ENCODE results near the gene CPNE5.
A peak's percentile ranks its signal among the peaks of the same experiment; 100 is the strongest.

CPNE5 gene

DNA sequence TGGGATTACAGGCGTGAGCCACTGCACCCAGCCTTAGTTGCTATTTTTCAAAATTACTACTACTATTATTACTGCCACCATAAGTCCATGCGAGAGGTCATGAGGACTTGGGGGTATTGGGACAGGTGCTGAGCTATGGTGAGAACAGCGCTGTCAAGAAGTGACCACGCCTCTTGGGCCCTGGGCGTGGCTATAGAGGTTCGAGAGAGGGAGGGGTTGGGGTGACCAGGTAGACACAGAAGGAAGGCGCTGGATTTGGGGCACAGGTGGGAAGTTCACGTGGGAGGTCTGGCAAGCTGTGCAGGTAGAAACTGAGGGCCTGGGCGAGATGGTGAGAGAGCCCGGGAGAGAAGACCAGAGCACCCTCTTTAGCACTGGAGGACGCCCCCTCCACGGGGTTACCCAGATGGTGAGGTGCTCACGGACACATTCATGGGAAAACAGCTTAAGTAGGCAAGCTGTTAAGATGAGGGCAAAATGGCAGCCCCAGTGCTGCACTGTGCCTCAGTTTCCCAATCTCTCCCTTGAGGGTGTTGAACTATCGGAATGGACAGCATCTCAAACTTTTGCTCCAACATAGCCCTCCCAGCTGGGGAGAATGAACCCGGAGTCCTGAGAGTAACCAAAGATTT, 80.6 kb downstream of the CPNE5 start:
- DNase-seq = peak; percentile 45

DNA sequence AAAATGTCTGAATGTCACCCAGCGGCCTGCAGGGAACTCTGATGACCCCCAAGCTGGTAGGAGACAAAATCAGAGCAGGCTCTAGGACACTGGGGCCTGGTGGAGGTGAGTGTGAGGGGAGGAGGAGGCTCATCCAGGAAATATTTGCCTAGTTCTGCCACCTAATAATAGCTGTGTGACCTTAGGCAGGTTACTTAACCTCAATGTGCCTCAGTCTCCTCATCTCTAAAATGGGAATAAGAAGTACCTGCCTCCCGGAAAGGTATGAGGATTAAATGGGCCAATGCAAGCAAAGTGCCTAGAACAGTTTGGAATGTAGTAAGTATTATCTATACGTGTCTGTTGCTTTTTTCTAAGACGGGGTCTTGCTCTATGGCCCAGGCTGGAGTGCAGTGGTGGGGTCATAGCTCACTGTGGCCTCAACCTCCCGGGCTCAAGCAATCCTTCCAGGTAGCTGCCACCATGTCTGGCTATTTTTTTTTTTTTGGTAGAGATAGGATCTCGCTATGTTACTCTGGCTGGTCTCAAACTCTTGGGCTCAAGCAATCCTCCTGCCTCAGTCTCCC, 81.2 kb downstream of the CPNE5 start:
- DNase-seq = no peak

DNA sequence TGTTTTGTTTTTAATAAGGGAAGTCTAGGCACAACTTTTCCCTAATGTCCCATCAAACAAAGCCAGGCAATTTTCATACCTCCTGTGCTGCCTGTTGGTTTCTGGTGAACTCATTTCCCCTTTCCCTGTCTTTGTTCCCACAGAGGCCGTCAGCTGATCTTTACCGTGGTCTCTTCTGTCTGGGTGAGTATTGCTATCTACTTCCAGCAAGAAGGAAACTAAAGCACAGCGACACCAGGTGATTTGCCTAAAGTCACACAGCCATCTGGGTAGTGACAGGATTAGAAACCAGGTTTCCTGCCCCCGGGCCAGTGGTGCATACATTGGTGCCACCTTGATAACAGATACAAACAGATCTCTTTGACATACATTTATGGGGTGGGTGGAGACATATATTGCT, 82.0 kb downstream of the CPNE5 start:
- no peak for DNase-seq

DNA sequence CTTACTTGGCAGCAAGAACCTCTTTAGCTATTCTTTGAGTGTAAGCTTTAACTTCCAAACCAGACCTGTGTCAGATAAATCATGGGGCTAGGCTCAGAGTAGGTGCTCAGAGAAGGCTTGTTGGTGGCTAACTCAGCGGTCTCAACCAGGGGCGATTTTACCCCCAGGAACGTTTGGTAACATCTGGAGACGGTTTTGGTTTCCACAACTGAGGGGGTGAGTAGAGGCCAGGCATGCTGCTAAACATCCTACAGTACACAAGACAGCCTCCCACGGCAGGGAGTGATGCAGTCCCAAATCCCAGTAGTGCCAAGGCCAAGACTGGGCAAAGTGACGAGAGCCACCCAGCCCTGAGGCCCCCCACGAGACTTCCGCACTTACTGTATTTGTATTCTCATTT, 82.5 kb downstream of the CPNE5 start:
- DNase-seq = no peak

DNA sequence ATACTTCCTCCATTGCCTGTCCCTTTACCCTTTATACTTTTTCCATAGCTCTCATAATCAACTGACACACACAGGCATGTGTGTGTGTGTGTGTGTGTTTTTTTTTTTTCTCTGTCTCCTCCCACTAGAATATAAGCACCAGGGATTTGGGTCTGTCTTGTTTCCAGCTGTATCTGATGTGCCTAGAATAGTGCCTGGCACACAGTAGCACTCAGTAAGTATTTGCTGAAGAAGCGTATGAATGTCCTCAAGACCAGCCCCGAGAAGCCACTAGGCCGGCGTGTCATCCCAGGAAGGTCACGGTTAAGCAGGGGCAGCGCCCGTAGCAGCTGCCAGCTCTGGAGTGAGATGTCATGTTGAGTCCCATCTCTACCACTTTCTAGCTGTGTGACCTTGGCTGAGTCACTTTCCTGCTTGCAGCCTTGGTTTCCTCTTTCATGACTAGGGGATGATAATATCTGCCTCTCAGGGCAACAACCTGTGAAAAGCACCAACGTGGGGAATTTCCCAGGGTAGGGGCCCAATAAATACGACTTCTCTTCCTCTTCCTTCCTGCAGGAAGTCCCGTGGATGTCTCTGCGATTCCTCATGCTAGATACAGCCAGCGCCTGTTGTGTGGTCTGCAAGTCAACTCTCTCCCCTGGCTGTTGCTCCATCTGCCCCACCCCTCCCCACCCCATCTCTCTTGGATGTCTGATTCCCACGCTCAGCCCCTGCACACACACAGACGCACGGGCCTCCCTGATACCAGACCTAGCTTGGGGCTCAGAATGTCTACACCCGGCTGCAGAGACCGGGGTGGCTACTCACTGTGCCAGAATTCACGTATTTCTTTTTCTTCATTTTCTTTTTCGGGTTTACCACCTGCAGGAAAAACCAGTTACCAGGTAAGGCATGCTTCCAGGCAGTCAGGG, 83.6 kb downstream of the CPNE5 start:
- DNase-seq = no peak

DNA sequence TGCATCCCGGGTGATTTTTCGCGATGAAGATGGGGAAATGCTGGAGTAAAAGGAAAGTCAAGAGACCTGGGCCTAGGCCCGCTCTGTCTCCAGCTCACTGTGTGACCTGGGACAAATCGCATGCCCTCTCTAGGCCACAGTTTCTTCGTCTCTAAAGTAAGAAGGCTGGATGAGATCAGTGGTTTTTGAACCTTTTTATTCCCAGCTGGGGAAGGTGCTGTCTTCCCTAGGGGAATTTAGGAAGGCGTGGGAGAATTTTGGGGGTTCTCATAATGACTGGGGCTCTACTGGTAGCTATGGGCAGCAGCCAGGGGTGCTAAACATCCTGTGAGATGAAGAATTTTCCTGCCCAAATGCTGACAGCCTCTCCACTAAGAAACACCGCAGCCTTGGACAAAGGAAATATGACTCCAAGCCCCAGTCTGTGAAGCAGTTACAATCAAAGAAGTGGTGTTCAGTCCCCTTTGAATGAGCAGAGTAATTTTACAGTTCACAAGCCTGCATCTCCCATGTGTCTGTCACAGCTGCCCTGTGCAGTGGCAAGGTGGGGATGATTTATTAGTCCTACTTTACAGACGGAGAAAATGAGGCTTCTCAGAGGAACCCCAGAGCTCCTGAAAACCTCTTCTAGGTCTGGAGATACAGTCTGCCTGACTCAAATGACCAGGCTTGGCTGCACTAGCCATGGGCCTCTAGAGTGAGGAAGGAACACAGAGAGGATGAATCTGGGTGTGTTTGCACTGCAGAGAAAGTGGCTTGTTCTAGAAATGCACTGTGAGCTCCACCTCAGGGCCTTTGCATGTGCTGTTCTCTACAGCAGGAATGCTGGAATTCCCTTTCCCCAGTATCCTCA, 84.4 kb downstream of the CPNE5 start:
- no peak for DNase-seq

DNA sequence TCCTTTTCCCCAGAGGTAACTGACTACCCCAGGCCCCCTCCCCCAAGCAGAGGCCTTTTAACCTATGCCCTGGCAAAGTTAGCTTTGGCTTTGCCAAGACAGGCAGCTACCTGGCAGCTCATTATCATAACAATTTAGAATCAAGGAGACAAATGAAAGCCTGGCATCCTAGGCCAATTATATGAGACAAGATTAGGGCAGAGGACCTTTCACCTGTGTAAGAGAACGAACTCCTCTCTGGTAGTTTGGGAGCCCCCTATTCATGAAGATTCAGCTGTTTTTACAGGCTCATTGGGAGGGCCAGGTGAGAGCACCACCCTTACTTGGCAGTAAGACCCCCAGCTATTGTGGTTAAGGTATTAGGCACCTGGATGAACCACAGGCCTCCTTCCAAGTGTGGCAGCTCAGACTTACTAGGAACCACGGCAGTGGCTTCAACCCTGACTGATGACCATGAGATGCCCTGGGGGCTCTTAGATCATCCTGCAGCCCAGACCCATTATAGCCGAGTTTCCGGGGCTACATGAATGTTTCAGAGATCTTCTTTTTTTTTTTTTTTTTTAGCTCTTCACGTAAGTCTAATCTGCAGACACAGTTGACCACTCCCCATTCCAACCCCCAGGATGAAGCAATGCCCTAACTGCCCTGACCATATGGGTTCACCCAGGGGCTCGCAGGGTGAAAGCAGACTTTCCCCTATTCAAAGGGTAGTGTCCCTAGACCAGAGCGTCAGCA, 85.4 kb downstream of the CPNE5 start:
- DNase-seq = peak; percentile 50

DNA sequence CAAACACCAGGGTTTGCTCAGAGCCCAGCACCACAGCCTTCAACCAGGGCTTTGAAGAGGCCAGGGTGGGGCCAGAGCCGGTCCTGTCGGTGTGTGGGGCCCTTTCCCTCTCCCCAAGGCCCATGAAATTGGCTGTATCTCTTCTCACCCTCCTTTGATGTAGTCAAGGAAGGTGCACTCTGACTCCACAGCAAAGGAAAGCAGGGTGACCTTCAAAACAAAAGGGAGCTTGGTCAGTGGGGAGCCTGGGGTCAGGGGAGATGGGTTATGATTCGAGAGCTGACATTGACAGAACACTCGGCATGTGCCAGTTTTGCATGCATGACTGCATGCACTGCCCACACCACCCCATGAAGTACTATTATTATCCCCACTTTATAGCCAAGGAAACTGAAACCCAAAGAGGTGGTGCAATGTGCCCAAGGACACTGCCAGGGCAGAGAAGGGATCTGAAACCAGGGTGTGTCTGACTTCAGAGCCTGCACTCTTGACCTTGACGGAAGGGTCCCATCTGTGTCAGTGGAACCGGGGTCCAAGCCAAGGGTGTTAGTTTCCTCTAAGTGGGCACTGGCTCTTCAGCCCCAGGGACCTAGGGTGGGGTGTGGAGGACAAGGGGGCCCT, 86.2 kb downstream of the CPNE5 start:
- DNase-seq = no peak

DNA sequence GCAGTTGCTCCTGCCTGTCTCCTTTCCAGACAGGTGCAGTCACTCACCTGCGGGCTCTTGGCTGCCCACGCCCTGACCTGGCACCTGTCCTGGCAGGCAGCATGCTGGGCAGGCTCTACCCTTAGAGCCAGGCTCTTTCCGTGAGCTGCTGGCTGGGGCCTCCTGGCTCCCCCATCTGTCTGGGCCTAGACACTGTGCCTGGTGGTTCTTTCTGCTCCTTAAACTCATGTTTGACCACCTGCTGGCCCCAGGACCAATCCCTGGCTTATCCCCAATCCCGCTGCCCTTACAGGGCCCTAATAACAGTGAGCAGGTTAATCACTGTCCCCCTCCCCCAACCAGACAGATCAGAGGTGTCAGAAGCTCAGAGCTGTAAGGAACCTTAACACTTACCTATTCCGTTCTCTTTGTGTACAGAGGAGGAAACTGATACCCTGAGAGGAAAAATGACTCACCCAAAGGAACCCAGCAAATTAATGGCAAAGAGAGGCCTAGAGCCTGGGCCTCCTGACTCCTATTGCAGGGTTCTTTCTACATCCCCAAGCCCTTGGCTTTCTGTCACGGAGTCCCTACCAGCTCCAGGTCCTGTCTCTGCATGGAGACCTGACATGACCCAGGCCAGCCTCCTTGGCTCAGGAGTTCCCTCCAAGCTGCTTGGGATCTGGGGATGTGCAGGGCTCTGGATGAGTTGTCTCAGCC, 86.9 kb downstream of the CPNE5 start:
- DNase-seq = peak; percentile 16

DNA sequence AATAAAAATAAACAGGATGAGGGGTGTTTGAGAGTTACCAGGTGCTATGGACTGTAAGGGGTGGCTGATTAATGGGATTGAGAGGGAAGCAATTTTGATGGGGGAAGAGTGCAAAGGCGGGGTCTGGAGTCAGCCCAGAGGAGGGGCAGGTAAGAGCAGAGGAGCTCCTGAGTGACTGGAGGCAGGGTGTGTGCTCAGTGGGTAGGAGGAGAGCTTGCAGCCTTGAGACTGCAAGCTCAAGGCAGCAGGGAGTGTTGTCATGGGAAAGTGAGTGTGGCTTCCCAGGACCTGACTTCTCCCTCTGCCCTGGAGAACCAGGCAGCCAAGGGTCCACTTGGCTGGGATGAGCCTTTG, 87.4 kb downstream of the CPNE5 start:
- DNase-seq = no peak

DNA sequence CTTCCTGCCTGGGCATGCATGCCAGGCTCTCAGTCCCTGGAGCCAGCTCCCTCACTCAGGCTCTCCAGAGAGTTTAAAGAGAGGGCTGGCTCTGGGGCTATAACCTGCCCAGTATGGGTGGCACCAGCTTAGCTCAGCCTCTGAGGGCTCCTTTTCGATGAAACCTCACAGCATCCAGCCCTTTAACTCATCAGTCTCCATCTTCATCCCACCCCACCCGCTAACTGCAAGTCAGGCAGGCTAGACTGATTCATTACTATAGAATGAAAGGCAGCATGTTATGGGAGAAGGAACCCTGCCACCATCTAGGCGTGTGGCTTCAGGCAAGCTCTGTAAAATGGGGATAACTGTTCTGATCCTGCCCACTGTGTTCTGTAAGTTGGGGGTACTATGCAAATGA, 88.2 kb downstream of the CPNE5 start:
- no peak for DNase-seq

DNA sequence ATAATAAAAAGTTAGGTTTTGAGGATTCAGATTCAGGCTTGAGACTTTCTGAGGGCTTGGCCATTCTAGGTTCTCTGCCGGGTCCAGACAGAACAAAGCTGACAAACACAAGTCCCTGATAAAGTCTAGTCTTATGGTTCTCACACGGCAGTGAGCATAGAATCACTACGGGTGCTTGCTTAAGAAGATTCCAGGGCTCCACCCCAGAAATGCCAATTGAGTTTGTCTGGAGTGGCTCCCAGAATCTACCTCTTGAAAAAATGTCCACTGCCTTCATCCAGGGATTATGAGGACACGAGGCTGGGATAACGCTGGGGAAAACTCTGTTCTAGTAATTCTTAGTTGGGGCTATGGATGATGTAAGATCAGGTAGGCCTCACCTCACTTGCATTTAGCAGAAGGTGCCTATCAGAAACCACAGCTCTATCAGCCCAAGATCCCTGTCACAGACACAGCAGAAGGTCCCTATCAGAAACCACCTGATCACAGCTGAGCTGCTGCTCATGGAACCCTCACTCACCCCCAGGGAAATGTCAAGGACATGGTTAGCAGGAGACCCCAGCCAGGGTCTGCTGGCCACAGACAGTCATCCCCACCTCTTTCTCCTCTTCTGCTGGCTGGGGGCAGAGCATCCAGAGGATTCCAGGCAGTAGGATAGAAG, 89.3 kb downstream of the CPNE5 start:
- no peak for DNase-seq

DNA sequence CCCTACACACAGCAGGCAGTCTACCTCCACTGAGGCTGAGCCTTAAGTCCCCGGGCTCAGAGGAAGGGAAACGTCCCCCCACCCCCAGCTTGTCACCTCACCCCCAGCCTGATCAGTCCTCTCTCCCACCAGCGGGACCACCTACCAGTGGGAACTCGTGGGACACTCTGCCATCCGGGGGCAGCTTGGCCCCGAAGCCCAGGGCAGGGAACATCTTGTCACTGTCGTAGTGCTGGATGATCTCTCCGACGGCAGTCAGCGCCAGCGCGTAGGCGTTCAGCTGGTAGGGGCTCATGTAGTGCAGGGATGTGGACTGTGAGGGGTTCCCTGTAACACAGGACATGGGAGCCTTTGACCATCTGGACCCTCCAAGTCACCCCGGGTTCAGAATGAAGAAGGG, 93.0 kb downstream of the CPNE5 start:
- no peak for DNase-seq

DNA sequence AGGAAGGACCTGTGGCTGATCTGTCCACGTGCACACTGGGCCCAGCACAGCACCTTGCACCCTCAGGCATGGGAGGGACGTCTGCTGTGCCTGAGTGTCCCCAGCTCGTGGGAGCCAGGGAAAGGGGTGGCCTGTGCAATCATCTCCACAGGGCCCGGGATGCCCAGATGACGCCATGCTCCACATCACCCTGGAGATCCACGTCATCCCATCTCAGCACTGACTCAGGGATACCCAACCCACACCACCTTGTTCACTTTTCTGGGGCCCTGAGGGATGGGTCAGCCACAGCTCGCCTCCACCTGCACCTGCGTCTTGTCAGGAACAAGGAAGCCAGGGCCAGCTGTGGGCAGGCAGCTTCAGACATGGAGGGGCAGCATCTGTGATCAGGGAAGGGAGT, 93.4 kb downstream of the CPNE5 start:
- DNase-seq = no peak

DNA sequence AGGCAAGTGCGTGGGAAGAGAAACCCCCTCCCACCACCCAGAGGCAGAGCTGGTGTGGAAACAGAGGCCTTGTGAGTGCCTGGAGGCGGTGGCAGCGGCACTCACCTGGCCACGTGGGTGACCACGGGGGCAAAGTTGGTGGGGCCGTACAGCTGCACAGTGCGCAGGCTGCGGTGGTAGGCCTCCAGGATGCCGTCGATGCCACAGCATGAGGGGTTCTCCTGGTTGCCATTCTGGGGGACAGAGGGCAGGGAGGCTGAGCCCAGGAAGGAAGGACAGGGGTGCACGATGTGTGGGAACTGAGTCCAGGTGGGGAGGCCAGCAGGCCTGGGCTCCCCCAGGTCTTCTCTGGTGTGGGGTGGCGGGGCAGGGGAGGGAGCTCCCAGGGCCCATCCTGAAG, 94.0 kb downstream of the CPNE5 start:
- no peak for DNase-seq

DNA sequence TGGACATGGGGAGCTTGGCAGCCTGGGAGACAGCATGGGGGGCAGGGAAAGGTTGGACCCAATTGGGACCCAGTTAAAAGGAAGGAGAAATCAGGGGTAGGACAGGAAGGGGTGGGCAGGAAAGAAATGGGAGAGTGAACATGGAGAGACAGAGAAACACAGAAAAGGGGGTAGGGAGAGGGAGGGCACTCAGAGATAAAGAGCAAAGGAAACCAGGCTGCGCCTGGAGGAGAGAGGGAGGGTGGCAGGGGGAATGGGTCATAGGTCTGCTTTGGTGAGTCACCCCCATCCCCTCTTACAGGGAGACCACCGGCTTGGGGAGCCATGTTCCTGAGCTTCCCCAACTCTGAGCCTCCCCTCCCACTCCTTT, 95.0 kb downstream of the CPNE5 start:
- DNase-seq = no peak

DNA sequence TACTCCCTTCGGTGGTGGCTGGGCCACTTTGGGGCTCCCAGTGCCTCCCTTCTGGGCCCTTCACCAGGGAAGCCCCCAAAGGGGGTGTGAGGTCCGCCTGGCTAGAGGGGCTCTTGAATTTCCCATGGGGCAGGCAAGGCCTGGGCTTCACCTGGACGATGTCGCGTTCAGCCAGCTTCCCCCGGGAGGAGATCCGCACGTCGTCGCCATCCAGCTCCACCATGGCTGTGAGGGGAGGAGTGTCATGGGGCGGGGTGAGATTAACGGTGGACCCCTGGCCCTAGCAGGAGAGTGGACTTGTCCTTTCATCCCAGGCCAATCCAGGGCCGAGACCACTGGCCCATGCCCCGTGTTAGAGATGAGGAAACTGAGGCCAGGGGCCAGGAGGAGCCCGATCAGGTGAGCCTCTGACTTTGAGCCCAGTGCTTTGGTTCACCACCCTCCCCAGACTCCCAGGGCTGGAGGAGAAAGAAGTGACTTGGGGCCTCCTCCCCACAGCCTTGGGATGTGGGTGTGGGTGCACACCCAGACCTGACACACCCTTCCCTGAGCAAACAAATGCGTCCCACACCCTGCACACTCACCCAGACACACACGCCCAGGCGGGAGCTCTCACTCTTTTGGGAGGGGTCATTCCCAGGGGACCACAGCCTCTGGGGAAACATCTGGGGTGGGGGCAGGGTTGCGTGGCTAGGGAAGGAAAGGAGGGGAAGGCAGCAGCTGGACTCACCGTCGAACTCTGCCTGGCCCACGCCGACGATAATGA, 95.5 kb downstream of the CPNE5 start:
- no peak for DNase-seq

DNA sequence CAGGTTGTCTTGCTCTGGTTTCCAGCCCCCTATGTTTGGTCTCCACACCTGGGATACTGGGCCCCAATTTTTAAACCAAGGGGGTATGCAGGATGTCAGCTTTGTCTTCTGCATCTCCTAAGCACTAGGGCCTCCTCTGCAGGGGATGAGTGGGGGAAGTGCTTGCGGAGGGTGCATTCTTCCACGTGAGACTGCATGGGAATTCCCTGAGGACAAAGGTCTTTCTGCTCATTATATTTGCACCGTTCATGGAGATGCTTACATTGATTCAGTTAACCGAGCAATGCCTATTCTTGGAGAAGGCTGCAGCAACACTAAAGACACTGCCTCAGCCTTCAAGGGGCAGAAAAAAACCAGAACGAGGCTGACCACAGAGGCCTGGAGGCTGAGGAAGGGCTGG, 96.2 kb downstream of the CPNE5 start:
- DNase-seq = no peak

DNA sequence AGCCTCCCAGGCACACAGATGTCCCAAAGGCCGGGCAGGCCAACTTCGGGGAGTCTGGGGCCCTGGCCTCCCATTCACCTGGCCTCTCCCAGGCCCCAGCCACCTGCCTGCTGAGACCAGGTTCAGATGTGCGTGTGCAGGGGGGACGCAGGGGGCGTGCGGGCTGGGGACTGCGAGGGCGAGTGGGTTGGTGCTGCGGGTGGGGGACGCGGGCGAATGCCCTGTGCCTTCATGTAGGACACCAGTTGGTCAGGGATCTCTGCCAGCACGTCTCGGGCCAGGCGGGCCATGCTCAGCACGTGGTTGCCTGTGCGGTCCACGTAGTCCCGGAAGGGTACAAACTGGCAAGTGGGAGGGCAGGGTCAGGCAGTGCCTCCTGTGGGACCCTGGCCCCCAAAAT, 97.1 kb downstream of the CPNE5 start:
- DNase-seq = no peak

DNA sequence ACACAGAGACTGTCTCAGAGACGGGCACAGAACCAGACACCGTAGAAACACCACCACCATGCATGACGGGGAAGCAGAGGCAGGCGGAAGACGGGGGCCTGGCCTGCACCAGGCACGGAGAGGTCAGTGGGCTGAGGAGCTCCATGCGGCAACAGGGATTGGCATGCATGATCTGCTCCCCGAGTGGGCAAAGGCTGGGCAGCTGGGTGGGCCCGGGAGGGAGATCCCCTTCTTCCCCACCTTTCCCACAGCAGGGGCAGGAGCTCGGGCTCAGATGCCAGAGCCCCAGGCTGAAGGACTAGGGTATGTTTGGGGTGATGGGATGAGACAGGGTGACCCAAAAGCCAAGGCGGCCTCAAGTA, 98.4 kb downstream of the CPNE5 start:
- no peak for DNase-seq
